ENCODE data around the gene MKNK2.

MKNK2 gene

DNA sequence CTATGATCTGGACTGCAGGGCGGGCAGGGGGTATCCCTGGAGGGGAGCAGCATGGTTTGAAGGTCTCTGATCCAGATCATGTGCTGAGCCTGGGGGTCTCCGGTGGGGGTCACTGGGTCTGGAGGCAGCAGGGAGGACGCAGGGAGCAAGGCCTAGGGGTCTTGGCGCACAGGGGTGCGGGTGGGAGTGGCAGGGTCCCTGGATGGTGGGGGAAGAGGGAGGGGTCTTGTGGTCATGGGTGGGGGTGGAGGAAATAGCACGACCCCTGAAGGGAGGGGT, 37.4 kb downstream of the MKNK2 start:
- H3K27ac ChIP-seq (ENCODE audit: low read depth, low read length, poor library complexity, severe bottlenecking) = no peak overlapping the region
- no peak overlapping the region for H2AFZ ChIP-seq (ENCODE audit: low read length)
- H3K9me2 ChIP-seq (ENCODE audit: low read depth, low read length) = no peaks in the 10 kb centered on the region
- H3K27me3 ChIP-seq (ENCODE audit: insufficient read depth, low read length) = no peaks in the 10 kb centered on the region
- H3K4me1 ChIP-seq (ENCODE audit: insufficient read depth, low read length, severe bottlenecking) = peaks cover 14% of the 10 kb centered on the region
- H3K9ac ChIP-seq (ENCODE audit: low read length) = no peak overlapping the region
- no peaks in the 10 kb centered on the region for H3K9me3 ChIP-seq (ENCODE audit: low read length)
- no peak overlapping the region for H3K4me3 ChIP-seq (ENCODE audit: low read depth, low read length, poor library complexity, severe bottlenecking)
- no peaks in the 10 kb centered on the region for H3K36me3 ChIP-seq (ENCODE audit: insufficient read depth, low read length)
- H4K20me1 ChIP-seq (ENCODE audit: insufficient read depth, low read length) = no peaks in the 10 kb centered on the region
- TF ChIP-seq EZH2 (IDR thresholded peaks at IDR 0.05; ENCODE audit: borderline replicate concordance, low read length) = no peak
- TF ChIP-seq, protein P1, sequence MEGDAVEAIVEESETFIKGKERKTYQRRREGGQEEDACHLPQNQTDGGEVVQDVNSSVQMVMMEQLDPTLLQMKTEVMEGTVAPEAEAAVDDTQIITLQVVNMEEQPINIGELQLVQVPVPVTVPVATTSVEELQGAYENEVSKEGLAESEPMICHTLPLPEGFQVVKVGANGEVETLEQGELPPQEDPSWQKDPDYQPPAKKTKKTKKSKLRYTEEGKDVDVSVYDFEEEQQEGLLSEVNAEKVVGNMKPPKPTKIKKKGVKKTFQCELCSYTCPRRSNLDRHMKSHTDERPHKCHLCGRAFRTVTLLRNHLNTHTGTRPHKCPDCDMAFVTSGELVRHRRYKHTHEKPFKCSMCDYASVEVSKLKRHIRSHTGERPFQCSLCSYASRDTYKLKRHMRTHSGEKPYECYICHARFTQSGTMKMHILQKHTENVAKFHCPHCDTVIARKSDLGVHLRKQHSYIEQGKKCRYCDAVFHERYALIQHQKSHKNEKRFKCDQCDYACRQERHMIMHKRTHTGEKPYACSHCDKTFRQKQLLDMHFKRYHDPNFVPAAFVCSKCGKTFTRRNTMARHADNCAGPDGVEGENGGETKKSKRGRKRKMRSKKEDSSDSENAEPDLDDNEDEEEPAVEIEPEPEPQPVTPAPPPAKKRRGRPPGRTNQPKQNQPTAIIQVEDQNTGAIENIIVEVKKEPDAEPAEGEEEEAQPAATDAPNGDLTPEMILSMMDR (IDR thresholded peaks at IDR 0.05; ENCODE audit: low read length) = no peak
- H3K4me2 ChIP-seq (ENCODE audit: low read length) = 0 out of 2 replicates have a peak overlapping the region, but pooled peaks have one; percentile 78
- H3F3A ChIP-seq (ENCODE audit: insufficient read depth, low read length) = no peaks in the 10 kb centered on the region
- no peaks in the 10 kb centered on the region for H3K79me2 ChIP-seq (ENCODE audit: insufficient read depth, low read length)

DNA sequence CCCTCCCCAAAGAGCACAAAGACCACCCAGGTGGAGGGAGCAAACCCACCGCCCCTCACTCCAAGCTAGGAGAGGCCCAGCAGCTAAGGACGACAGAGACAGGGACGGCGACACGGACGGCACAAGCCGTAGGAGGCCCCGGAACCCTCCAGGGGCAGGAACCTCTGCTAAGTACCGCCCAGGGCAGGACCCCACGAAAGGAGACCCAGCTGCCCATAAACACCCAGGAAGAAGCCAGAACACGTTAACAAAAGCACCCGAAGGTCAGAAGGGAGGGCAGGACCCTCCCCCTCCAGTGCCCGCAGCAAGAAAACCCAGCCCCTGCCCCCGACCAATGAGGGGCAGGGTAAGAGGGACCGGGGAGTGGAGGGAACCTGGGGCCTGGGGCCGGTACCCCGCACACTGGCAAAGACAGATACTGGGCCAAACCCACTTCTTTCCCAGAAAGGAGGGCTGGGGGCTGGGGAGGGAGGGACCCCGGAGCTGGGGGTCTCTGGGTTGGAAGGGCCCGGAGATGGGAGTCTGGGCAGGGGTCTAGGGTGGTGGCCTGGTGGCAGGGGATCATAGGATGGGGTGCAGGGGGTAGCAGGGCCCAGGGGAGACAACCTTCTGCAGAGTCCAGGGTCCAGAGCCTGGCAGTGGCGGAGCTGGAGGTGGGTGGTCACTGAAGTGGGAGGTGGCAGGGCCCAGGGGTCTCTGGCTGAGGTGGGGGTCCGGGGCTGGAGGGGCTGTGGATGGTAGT, 37.9 kb downstream of the MKNK2 start:
- Histone ChIP-seq H3K4me2 (ENCODE audit: low read length) (no peak overlapping the region), H3K36me3 (ENCODE audit: insufficient read depth, low read length) (no peaks in the 10 kb centered on the region), H3K4me3 (ENCODE audit: low read depth, low read length, poor library complexity, severe bottlenecking) (no peak overlapping the region), H3K9ac (ENCODE audit: low read length) (no peak overlapping the region), H4K20me1 (ENCODE audit: insufficient read depth, low read length) (no peaks in the 10 kb centered on the region), H3K79me2 (ENCODE audit: insufficient read depth, low read length) (no peaks in the 10 kb centered on the region), H3K4me1 (ENCODE audit: insufficient read depth, low read length, severe bottlenecking) (peaks cover 14% of the 10 kb centered on the region), H3K9me3 (ENCODE audit: low read length) (no peaks in the 10 kb centered on the region), H3F3A (ENCODE audit: insufficient read depth, low read length) (no peaks in the 10 kb centered on the region), H3K27me3 (ENCODE audit: insufficient read depth, low read length) (no peaks in the 10 kb centered on the region), H3K27ac (ENCODE audit: low read depth, low read length, poor library complexity, severe bottlenecking) (no peak overlapping the region), H2AFZ (ENCODE audit: low read length) (no peak overlapping the region), H3K9me2 (ENCODE audit: low read depth, low read length) (no peaks in the 10 kb centered on the region)
- TF ChIP-seq, protein P1 (IDR thresholded peaks at IDR 0.05; ENCODE audit: low read length) = no peak
- TF ChIP-seq EZH2 (IDR thresholded peaks at IDR 0.05; ENCODE audit: borderline replicate concordance, low read length) = no peak

DNA sequence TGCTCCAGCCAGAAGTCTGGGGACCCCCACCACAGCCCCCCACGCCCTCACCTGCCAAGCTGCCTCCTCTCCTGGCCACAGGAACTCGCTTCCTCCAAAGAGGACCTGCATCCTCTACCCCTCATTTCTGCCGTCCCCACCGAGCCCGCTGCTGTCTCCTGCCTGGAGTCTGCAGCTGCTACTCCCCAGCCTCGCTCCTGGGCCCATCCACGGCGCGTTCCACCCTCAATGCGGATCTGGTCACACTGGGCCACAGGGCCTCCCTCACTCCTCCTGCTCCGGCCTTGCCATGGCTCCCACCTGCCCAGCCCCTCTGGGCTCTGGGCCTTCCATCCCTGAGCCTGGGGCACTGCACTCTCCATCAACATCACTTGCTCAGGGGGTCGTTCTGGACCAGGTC, 39.9 kb downstream of the MKNK2 start:
- no peaks in the 10 kb centered on the region for H3K27me3 ChIP-seq (ENCODE audit: insufficient read depth, low read length)
- no peaks in the 10 kb centered on the region for H4K20me1 ChIP-seq (ENCODE audit: insufficient read depth, low read length)
- no peaks in the 10 kb centered on the region for H3K9me3 ChIP-seq (ENCODE audit: low read length)
- no peak overlapping the region for H3K27ac ChIP-seq (ENCODE audit: low read depth, low read length, poor library complexity, severe bottlenecking)
- H3K4me3 ChIP-seq (ENCODE audit: low read depth, low read length, poor library complexity, severe bottlenecking) = no peak overlapping the region
- H3K4me1 ChIP-seq (ENCODE audit: insufficient read depth, low read length, severe bottlenecking) = peaks cover 8% of the 10 kb centered on the region
- no peak for TF ChIP-seq EZH2 (IDR thresholded peaks at IDR 0.05; ENCODE audit: borderline replicate concordance, low read length)
- TF ChIP-seq, protein P1 (IDR thresholded peaks at IDR 0.05; ENCODE audit: low read length) = no peak
- H2AFZ ChIP-seq (ENCODE audit: low read length) = no peak overlapping the region
- no peaks in the 10 kb centered on the region for H3K79me2 ChIP-seq (ENCODE audit: insufficient read depth, low read length)
- H3K4me2 ChIP-seq (ENCODE audit: low read length) = no peak overlapping the region
- H3K9me2 ChIP-seq (ENCODE audit: low read depth, low read length) = no peaks in the 10 kb centered on the region
- no peak overlapping the region for H3K9ac ChIP-seq (ENCODE audit: low read length)
- no peaks in the 10 kb centered on the region for H3F3A ChIP-seq (ENCODE audit: insufficient read depth, low read length)
- H3K36me3 ChIP-seq (ENCODE audit: insufficient read depth, low read length) = no peaks in the 10 kb centered on the region

Measured in OCI-LY1 (cell line).